GM18505 (cell line): ENCODE data around the gene GALE.
"Not testable (repeated sequence)": the region's sequence is repeated elsewhere in the genome, so short reads cannot be mapped to it uniquely, and the experiment has no call there.

Source experiments
- ATAC-seq: cut with Tn5 transposase; IDR thresholded peaks from one replicate; pipeline ENCODE4 v1.9.1; 2021; ENCODE audit not compliant: unreplicated experiment
- POLR2A ChIP-seq: IDR thresholded peaks from 4 replicates; pipeline ENCODE4 v1.6.1; 2011; ENCODE audit warnings: borderline replicate concordance; ENCODE audit not compliant: insufficient read depth, insufficient read length; ENCODE audit errors: extremely low read depth

Gene GALE

GRCh38 chr1:23800400-23801337, at the start of gene GALE:
TSS of gene GALE (minus strand) at chr1:23800754. CDS start at chr1:23799007, 1,747 bp downstream.
- peak; percentile 91 for TF ChIP-seq POLR2A
- ATAC-seq = peak; percentile 76

- no peak for TF ChIP-seq POLR2A
- no peak for ATAC-seq
Measured at GRCh38 chr1:23848673-23849616, 48.4 kb upstream of the GALE start.

GRCh38 chr1:23847482-23848095, 47.0 kb upstream of the GALE start:
- not testable (repeated sequence) for ATAC-seq

GRCh38 chr1:23845163-23845562, 44.6 kb upstream of the GALE start:
- TF ChIP-seq POLR2A = no peak
- no peak for ATAC-seq

- TF ChIP-seq POLR2A = no peak
Measured at GRCh38 chr1:23843644-23844043, 43.1 kb upstream of the GALE start.

GRCh38 chr1:23838401-23838866, 37.9 kb upstream of the GALE start:
- TF ChIP-seq POLR2A = no peak
- ATAC-seq = peak; percentile 68

More at GRCh38 chr1:23843644-23844043, 43.1 kb upstream of the GALE start:
- ATAC-seq = no peak

GRCh38 chr1:23837908-23838307, 37.4 kb upstream of the GALE start:
- TF ChIP-seq POLR2A = no peak
- ATAC-seq = no peak

GRCh38 chr1:23836037-23836436, 35.5 kb upstream of the GALE start:
- no peak for ATAC-seq
- no peak for TF ChIP-seq POLR2A

GRCh38 chr1:23834156-23834555, 33.6 kb upstream of the GALE start:
- ATAC-seq = not testable (repeated sequence)

GRCh38 chr1:23827717-23828116, 27.2 kb upstream of the GALE start:
- no peak for ATAC-seq
- no peak for TF ChIP-seq POLR2A

- not testable (repeated sequence) for ATAC-seq
Measured at GRCh38 chr1:23826590-23826989, 26.0 kb upstream of the GALE start.

GRCh38 chr1:23825762-23826522, 25.4 kb upstream of the GALE start:
- ATAC-seq = peak; percentile 57

More at GRCh38 chr1:23825762-23826522, 25.4 kb upstream of the GALE start:
- no peak for TF ChIP-seq POLR2A
